SK-N-SH treated with all-trans-retinoic acid at 6 μM for 48 hours (cell line): Measurements from ENCODE around the gene MOV10.

ENCODE experiments used
- ATAC-seq: fragments of 200-7000 bp; cut with Tn5 transposase; 3 replicates; pipeline ENCODE4 v1.9.1; 2020; ENCODE audit warnings: mild to moderate bottlenecking, moderate library complexity
- ARNTL ChIP-seq: fragments of 450-650 bp; formaldehyde crosslinking; IDR thresholded peaks from 2 replicates; pipeline ENCODE4 v1.5.0; 2020; ENCODE audit warnings: low read depth, mild to moderate bottlenecking, moderate library complexity, borderline replicate concordance
- BACH2 ChIP-seq: fragments of 250-450 bp; sonication (Bioruptor Pico); IDR thresholded peaks from 2 replicates; pipeline ENCODE4 v1.9.0; 2021; ENCODE audit warnings: mild to moderate bottlenecking, borderline replicate concordance
- ESRRG ChIP-seq: fragments of 250-450 bp; sonication (Bioruptor Pico); IDR thresholded peaks from 2 replicates; pipeline ENCODE4 v1.6.1; 2021; ENCODE audit warnings: mild to moderate bottlenecking
- GLIS3 ChIP-seq: fragments of 250-450 bp; sonication (Bioruptor Pico); IDR thresholded peaks from 2 replicates; pipeline ENCODE4 v1.5.0; 2020; ENCODE audit warnings: mild to moderate bottlenecking, moderate library complexity
- ISL1 ChIP-seq: fragments of 250-450 bp; sonication (Bioruptor Pico); IDR thresholded peaks from 2 replicates; pipeline ENCODE4 v2.1.2; 2022; ENCODE audit warnings: mild to moderate bottlenecking, moderate library complexity
- PPARA ChIP-seq: fragments of 250-450 bp; sonication (Bioruptor Pico); IDR thresholded peaks from 2 replicates; pipeline ENCODE4 v1.5.0; 2020; ENCODE audit warnings: mild to moderate bottlenecking, borderline replicate concordance
- RARB ChIP-seq: fragments of 250-450 bp; sonication (Bioruptor Pico); IDR thresholded peaks from 2 replicates; pipeline ENCODE4 v1.8.0; 2021; ENCODE audit warnings: mild to moderate bottlenecking, moderate library complexity
- SNAI2 ChIP-seq: fragments of 250-450 bp; sonication (Bioruptor Pico); IDR thresholded peaks from 2 replicates; pipeline ENCODE4 v1.5.0; 2020; ENCODE audit warnings: mild to moderate bottlenecking, moderate library complexity
- TCF4 ChIP-seq: fragments of 250-450 bp; sonication (Bioruptor Pico); IDR thresholded peaks from 2 replicates; pipeline ENCODE4 v1.8.0; 2021; ENCODE audit warnings: mild to moderate bottlenecking, moderate library complexity, borderline replicate concordance
- TOX ChIP-seq: fragments of 250-450 bp; sonication (Bioruptor Pico); IDR thresholded peaks from 2 replicates; pipeline ENCODE4 v1.8.0; 2021; ENCODE audit warnings: mild to moderate bottlenecking, moderate library complexity, borderline replicate concordance
- ZC3H10 ChIP-seq: fragments of 250-450 bp; sonication (Bioruptor Pico); IDR thresholded peaks from 2 replicates; pipeline ENCODE4 v1.5.1; 2021; ENCODE audit warnings: mild to moderate bottlenecking, moderate library complexity
- ZFP3 ChIP-seq: fragments of 250-450 bp; sonication (Bioruptor Pico); IDR thresholded peaks from 2 replicates; pipeline ENCODE4 v1.5.0; 2020; ENCODE audit warnings: mild to moderate bottlenecking, moderate library complexity
- ZFP30 ChIP-seq: fragments of 450-650 bp; formaldehyde crosslinking; IDR thresholded peaks from 2 replicates; pipeline ENCODE4 v1.5.0; 2022; ENCODE audit warnings: mild to moderate bottlenecking, moderate library complexity
- ZNF565 ChIP-seq: fragments of 450-650 bp; formaldehyde crosslinking; conservative IDR thresholded peaks from 2 replicates; pipeline ENCODE4 v1.5.0; 2020; ENCODE audit warnings: low read depth, mild to moderate bottlenecking, moderate library complexity
- ZNF8 ChIP-seq: fragments of 450-650 bp; formaldehyde crosslinking; IDR thresholded peaks from 2 replicates; pipeline ENCODE4 v1.5.0; 2020; ENCODE audit warnings: mild to moderate bottlenecking, moderate library complexity
- TF ChIP-seq, protein P1 (sequence below): fragments of 250-450 bp; sonication (Bioruptor Pico); IDR thresholded peaks from 2 replicates; pipeline ENCODE4 v1.8.0; 2020; ENCODE audit warnings: mild to moderate bottlenecking, moderate library complexity, borderline replicate concordance
- TF ChIP-seq, protein P2 (sequence below): fragments of 250-450 bp; sonication (Bioruptor Pico); IDR thresholded peaks from 2 replicates; pipeline ENCODE4 v1.5.1; 2021; ENCODE audit warnings: mild to moderate bottlenecking, moderate library complexity
- TF ChIP-seq, protein P3 (sequence below): fragments of 250-450 bp; sonication (Bioruptor Pico); IDR thresholded peaks from 2 replicates; pipeline ENCODE4 v1.5.1; 2020; ENCODE audit warnings: low read depth, mild to moderate bottlenecking, moderate library complexity

Gene MOV10

GRCh38 chr1:112687361-112687760 is 12.9 kb downstream of the MOV10 start:
- TF ChIP-seq ISL1 (CRISPR knock-in tag) = no peak
- TF ChIP-seq, protein P1, sequence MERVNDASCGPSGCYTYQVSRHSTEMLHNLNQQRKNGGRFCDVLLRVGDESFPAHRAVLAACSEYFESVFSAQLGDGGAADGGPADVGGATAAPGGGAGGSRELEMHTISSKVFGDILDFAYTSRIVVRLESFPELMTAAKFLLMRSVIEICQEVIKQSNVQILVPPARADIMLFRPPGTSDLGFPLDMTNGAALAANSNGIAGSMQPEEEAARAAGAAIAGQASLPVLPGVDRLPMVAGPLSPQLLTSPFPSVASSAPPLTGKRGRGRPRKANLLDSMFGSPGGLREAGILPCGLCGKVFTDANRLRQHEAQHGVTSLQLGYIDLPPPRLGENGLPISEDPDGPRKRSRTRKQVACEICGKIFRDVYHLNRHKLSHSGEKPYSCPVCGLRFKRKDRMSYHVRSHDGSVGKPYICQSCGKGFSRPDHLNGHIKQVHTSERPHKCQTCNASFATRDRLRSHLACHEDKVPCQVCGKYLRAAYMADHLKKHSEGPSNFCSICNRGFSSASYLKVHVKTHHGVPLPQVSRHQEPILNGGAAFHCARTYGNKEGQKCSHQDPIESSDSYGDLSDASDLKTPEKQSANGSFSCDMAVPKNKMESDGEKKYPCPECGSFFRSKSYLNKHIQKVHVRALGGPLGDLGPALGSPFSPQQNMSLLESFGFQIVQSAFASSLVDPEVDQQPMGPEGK (CRISPR knock-in tag) = no peak
- TF ChIP-seq ZNF565 (CRISPR knock-in tag) = no peak
- TF ChIP-seq, protein P2, sequence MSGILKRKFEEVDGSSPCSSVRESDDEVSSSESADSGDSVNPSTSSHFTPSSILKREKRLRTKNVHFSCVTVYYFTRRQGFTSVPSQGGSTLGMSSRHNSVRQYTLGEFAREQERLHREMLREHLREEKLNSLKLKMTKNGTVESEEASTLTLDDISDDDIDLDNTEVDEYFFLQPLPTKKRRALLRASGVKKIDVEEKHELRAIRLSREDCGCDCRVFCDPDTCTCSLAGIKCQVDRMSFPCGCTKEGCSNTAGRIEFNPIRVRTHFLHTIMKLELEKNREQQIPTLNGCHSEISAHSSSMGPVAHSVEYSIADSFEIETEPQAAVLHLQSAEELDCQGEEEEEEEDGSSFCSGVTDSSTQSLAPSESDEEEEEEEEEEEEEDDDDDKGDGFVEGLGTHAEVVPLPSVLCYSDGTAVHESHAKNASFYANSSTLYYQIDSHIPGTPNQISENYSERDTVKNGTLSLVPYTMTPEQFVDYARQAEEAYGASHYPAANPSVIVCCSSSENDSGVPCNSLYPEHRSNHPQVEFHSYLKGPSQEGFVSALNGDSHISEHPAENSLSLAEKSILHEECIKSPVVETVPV (CRISPR knock-in tag) = no peak
- TF ChIP-seq, protein P3, sequence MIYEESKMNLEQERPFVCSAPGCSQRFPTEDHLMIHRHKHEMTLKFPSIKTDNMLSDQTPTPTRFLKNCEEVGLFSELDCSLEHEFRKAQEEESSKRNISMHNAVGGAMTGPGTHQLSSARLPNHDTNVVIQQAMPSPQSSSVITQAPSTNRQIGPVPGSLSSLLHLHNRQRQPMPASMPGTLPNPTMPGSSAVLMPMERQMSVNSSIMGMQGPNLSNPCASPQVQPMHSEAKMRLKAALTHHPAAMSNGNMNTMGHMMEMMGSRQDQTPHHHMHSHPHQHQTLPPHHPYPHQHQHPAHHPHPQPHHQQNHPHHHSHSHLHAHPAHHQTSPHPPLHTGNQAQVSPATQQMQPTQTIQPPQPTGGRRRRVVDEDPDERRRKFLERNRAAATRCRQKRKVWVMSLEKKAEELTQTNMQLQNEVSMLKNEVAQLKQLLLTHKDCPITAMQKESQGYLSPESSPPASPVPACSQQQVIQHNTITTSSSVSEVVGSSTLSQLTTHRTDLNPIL (CRISPR knock-in tag) = no peak
- TF ChIP-seq ZC3H10 = no peak
- TF ChIP-seq SNAI2 = no peak
- no peak for TF ChIP-seq ZFP30 (CRISPR knock-in tag)

GRCh38 chr1:112687785-112688496 is 13.5 kb downstream of the MOV10 start:
- TF ChIP-seq TCF4 (CRISPR knock-in tag) (no peak), ZNF8 (CRISPR knock-in tag) (no peak), SNAI2 (no peak), ISL1 (CRISPR knock-in tag) (no peak), GLIS3 (CRISPR knock-in tag) (no peak), TOX (no peak), ZFP30 (CRISPR knock-in tag) (no peak), PPARA (CRISPR knock-in tag) (no peak), RARB (CRISPR knock-in tag) (no peak), ZFP3 (CRISPR knock-in tag) (no peak), BACH2 (CRISPR knock-in tag) (no peak), ARNTL (CRISPR knock-in tag) (no peak), ESRRG (CRISPR knock-in tag) (no peak)
- no peak for ATAC-seq

More at GRCh38 chr1:112687361-112687760, 12.9 kb downstream of the MOV10 start:
- no peak for ATAC-seq

DNA sequence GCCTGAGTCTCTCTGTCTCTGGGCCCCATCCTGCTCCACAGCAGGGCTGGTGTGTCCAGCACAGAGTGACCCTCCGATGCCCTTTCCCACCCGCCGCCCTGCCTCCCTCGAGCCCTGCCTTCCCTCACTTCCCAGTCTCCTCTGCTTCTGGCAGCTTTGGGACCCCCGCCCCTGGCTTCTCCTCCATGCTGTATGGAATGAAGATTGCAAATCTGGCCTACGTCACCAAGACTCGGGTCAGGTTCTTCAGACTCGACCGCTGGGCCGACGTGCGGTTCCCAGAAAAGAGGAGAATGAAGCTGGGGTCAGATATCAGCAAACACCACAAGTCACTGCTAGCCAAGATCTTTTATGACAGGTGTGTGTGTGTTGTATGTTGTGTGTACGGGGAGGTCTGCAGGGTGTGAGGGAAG is 14.3 kb downstream of the MOV10 start:
- TF ChIP-seq, protein P1 (CRISPR knock-in tag) = no peak
- TF ChIP-seq, protein P3 (CRISPR knock-in tag) = no peak
- TF ChIP-seq PPARA (CRISPR knock-in tag) (no peak), ZNF565 (CRISPR knock-in tag) (no peak), ARNTL (CRISPR knock-in tag) (no peak), ZFP3 (CRISPR knock-in tag) (no peak), TOX (no peak), BACH2 (CRISPR knock-in tag) (no peak), TCF4 (CRISPR knock-in tag) (no peak)
- TF ChIP-seq, protein P2 (CRISPR knock-in tag) = no peak
- no peak for ATAC-seq
